Parathyroid adenoma (tissue), 2 donors: ENCODE data around the gene ASCL3.

Experiments
- H2AFZ ChIP-seq: fragments of 300-600 bp; sonication (generic); one replicate; pipeline ENCODE4 v1.7.0; 2017; ENCODE audit warnings: antibody characterized with exemption, mild to moderate bottlenecking
- H3K27ac ChIP-seq: fragments of 300-600 bp; sonication (generic); one replicate; pipeline ENCODE4 v1.7.0; 2017
- H3K27me3 ChIP-seq: fragments of 300-600 bp; sonication (generic); one replicate; pipeline ENCODE4 v1.7.0; 2017; ENCODE audit warnings: low read length; ENCODE audit not compliant: control insufficient read depth, insufficient read depth
- H3K36me3 ChIP-seq: fragments of 300-600 bp; sonication (generic); one replicate; pipeline ENCODE4 v1.7.0; 2017; ENCODE audit warnings: low read length; ENCODE audit not compliant: control insufficient read depth, insufficient read depth
- H3K4me1 ChIP-seq: fragments of 300-600 bp; sonication (generic); one replicate; pipeline ENCODE4 v1.7.0; 2017; ENCODE audit warnings: control low read depth
- H3K4me2 ChIP-seq: fragments of 300-600 bp; sonication (generic); one replicate; pipeline ENCODE4 v1.7.0; 2017; ENCODE audit warnings: low read length
- H3K4me3 ChIP-seq: fragments of 300-600 bp; sonication (generic); one replicate; pipeline ENCODE4 v1.7.0; 2017; ENCODE audit warnings: low read depth, low read length
- H3K79me2 ChIP-seq: fragments of 300-600 bp; sonication (generic); one replicate; pipeline ENCODE4 v1.7.0; 2017; ENCODE audit warnings: control low read depth
- H3K9ac ChIP-seq: fragments of 300-600 bp; sonication (generic); one replicate; pipeline ENCODE4 v1.7.0; 2017; ENCODE audit warnings: mild to moderate bottlenecking
- H3K9me3 ChIP-seq: fragments of 300-600 bp; sonication (generic); one replicate; pipeline ENCODE4 v1.7.0; 2017; ENCODE audit warnings: low read length; ENCODE audit not compliant: control insufficient read depth
- CTCF ChIP-seq: fragments of 300-600 bp; sonication (generic); IDR thresholded peaks from one replicate; pipeline ENCODE4 v1.7.0; 2017; ENCODE audit warnings: antibody characterized with exemption, mild to moderate bottlenecking
- donor health status: primary hyperparathyroidism.

Gene ASCL3

GRCh38 chr11:8930456-8931175 lies 12.2 kb downstream of the ASCL3 start:
- no peak overlapping the region for H3K4me2 ChIP-seq
- no peak overlapping the region for H3K27ac ChIP-seq
- no peaks in the 10 kb centered on the region for H3K36me3 ChIP-seq
- H3K9ac ChIP-seq, result no peak overlapping the region
- no peak for TF ChIP-seq CTCF
- H3K79me2 ChIP-seq, result no peaks in the 10 kb centered on the region
- H2AFZ ChIP-seq, result no peak overlapping the region
- H3K9me3 ChIP-seq, result no peaks in the 10 kb centered on the region
- no peaks in the 10 kb centered on the region for H3K27me3 ChIP-seq
- no peak overlapping the region for H3K4me3 ChIP-seq
- H3K4me1 ChIP-seq, result no peaks in the 10 kb centered on the region

DNA sequence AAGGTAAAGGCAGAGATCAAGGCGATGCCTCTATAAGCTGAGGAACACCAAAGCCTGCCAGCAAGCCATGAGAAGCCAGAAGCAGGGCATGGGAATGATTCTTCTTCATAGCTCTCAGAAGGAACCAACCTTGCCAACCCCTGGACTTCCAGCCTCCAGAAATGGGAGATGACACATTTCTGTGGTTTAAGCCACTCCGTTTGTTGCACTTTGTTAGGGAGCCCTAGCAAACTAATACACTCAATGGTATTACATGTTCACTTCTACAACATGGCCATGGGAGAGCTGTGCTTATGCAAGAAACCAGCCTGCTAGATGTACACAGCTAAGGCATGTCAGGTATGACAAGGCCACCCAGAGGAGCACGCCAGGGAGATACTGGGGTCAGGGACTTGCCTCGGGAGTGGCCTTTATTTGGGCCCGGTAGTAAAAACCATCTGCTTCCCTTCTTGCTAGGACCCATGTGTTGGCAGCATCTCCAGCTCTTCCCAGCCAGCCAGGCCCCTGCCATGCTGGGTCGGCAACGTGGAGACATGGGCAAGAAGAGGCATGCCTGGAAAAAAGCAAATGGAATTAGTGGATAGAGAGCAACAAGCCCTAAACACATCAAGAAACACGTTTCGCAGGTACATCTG lies 13.7 kb downstream of the ASCL3 start:
- Histone ChIP-seq H2AFZ (no peak overlapping the region), H3K4me3 (no peak overlapping the region), H3K9ac (no peak overlapping the region), H3K27me3 (no peaks in the 10 kb centered on the region), H3K27ac (no peak overlapping the region), H3K36me3 (no peaks in the 10 kb centered on the region), H3K4me1 (no peaks in the 10 kb centered on the region), H3K9me3 (no peaks in the 10 kb centered on the region), H3K4me2 (no peak overlapping the region), H3K79me2 (no peaks in the 10 kb centered on the region)
- TF ChIP-seq CTCF, result no peak

GRCh38 chr11:8928205-8928604 lies 14.6 kb downstream of the ASCL3 start:
- no peak overlapping the region for H3K4me3 ChIP-seq
- H3K79me2 ChIP-seq, result no peaks in the 10 kb centered on the region
- no peak overlapping the region for H2AFZ ChIP-seq
- H3K27me3 ChIP-seq, result no peaks in the 10 kb centered on the region
- no peak overlapping the region for H3K9ac ChIP-seq
- H3K4me1 ChIP-seq, result no peaks in the 10 kb centered on the region
- H3K9me3 ChIP-seq, result no peaks in the 10 kb centered on the region
- no peaks in the 10 kb centered on the region for H3K36me3 ChIP-seq
- no peak overlapping the region for H3K4me2 ChIP-seq
- no peak overlapping the region for H3K27ac ChIP-seq
- no peak for TF ChIP-seq CTCF

GRCh38 chr11:8927233-8927632 lies 15.6 kb downstream of the ASCL3 start:
- H3K4me2 ChIP-seq, result no peak overlapping the region
- H3K36me3 ChIP-seq, result no peaks in the 10 kb centered on the region
- no peak overlapping the region for H3K4me3 ChIP-seq
- no peaks in the 10 kb centered on the region for H3K79me2 ChIP-seq
- H3K27ac ChIP-seq, result no peak overlapping the region
- H3K9me3 ChIP-seq, result no peaks in the 10 kb centered on the region
- H3K4me1 ChIP-seq, result no peaks in the 10 kb centered on the region
- no peak overlapping the region for H3K9ac ChIP-seq
- H3K27me3 ChIP-seq, result no peaks in the 10 kb centered on the region
- TF ChIP-seq CTCF, result no peak
- no peak overlapping the region for H2AFZ ChIP-seq

DNA sequence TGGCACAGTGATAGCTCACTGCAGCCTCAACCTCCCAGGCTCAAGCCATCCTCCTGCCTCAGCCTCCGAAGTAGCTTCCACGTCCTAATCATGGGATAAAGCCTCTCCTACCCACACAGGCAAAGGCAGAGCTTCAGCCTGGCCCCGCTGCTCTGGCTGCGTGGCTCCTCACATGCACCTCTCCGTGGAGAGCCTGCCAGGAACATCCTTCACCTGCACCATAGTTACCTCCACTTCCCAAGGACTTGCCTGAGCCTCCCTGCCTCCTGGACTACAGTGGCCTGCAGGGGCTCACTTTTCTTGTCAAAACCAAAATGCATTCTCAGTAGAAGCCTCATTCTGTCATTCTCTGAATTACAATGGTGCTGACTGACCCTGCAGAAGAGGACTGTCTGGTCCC lies 16.6 kb downstream of the ASCL3 start:
- Histone ChIP-seq H3K9me3 (no peaks in the 10 kb centered on the region), H2AFZ (no peak overlapping the region), H3K4me2 (no peak overlapping the region), H3K4me1 (no peaks in the 10 kb centered on the region), H3K9ac (no peak overlapping the region), H3K79me2 (no peaks in the 10 kb centered on the region), H3K27ac (no peak overlapping the region), H3K4me3 (no peak overlapping the region), H3K27me3 (no peaks in the 10 kb centered on the region), H3K36me3 (no peaks in the 10 kb centered on the region)
- TF ChIP-seq CTCF, result no peak
